Fibroblast of the aortic adventitia (primary cell): ENCODE measurements around the gene MMP13. TPM values are rescaled to one million over a fixed set of nuclear protein-coding genes. Genes with fewer than 3 reads are reported as not detected.

Experiments used
- DNase-seq: peaks from one replicate; pipeline ENCODE4 v3.0.0-alpha.2; 2010; ENCODE audit warnings: low read depth
- H3K4me3 ChIP-seq: 2 replicates; pipeline ENCODE4 v1.5.1; 2011; ENCODE audit warnings: low read depth, mild to moderate bottlenecking, control low read depth, low read length, moderate library complexity
- total RNA-seq: library from RNA; depleted of rRNA; stranded (reverse); fragments of >200 nt; gene quantifications from 2 replicates; pipeline ENCODE4 v1.2.3, GENCODE V29; 2012; ENCODE audit warnings: low replicate concordance
- TF ChIP-seq, protein P1 (sequence below): IDR thresholded peaks from 2 replicates; pipeline ENCODE4 v1.5.1; 2011; ENCODE audit warnings: mild to moderate bottlenecking, low read length, control low read depth, inconsistent platforms; ENCODE audit not compliant: insufficient read depth

Gene MMP13
- total RNA-seq, 1 donor, result not detected

DNA sequence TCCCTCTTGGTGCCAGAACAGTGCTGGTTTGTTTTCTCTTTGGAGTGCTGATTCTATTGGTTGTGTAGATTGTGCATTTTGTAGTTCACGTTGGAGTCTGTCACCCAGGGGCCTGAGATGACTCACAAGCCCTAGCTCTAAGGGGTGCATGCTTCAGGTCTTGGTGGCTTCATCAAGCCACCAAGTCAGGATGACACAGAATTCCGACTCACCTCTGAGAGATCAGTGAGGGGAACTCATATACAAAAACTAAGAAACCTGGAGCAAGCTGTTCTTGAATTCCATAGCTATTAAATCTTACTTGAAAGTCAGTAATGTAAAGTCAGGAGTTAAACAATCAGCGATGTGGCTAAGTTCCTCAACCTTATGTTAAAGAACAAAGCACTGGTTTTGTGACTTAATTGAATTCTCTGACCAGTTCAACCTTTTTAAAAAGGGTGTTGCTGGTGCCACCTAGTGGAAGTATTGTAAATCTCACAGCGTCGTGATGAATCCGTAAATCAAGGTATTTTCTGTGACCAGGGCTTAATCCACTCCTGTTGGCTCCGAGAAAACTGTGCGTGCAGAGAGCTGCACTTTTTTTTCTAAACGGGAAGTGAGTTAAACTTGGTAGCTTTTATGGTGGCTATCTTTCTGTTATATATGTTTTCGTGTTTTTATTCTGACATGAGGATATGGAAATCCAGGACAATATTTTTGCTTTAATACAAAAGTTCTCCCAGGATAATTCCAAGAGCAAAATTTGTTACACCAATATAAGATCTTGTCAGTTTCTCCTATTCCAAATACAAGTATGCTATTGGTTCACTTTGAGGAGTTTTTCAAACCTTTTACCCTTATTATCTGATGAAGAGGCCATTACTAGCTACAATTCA is 14.6 kb downstream of the MMP13 start:
- DNase-seq, result peak; percentile 85
- TF ChIP-seq, protein P1, sequence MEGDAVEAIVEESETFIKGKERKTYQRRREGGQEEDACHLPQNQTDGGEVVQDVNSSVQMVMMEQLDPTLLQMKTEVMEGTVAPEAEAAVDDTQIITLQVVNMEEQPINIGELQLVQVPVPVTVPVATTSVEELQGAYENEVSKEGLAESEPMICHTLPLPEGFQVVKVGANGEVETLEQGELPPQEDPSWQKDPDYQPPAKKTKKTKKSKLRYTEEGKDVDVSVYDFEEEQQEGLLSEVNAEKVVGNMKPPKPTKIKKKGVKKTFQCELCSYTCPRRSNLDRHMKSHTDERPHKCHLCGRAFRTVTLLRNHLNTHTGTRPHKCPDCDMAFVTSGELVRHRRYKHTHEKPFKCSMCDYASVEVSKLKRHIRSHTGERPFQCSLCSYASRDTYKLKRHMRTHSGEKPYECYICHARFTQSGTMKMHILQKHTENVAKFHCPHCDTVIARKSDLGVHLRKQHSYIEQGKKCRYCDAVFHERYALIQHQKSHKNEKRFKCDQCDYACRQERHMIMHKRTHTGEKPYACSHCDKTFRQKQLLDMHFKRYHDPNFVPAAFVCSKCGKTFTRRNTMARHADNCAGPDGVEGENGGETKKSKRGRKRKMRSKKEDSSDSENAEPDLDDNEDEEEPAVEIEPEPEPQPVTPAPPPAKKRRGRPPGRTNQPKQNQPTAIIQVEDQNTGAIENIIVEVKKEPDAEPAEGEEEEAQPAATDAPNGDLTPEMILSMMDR, result peak; percentile 73
- H3K4me3 ChIP-seq, result no peak overlapping the region

DNA sequence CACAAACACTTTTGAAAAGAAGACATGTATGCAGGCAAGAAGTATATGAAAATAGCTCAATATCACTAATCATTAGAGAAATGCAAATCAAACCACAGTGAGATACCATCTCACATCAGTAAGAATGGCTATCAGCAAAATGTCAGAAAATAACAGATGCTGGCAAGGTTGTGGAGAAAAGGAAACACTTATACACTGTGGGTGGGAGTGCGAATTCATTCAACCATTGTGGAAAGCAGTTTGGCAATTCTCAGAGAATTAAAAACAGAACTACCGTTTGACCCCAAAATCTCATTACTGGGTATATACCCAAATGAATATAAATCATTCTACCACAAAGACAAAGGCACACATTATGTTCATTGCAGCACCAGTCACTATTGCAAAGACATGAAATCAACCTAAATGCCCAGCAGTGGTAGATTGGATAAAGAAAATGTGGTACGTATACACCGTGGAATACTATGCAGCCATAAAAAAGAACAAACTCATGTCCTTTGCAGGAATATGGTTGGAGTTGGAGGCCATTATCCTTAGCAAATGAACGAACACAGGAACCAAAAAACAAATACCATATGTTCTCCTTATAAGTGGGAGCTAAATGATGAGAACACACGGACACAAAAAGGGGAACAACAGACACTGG is 18.5 kb downstream of the MMP13 start:
- DNase-seq, result no peak
- no peak overlapping the region for H3K4me3 ChIP-seq
- TF ChIP-seq, protein P1, result no peak

DNA sequence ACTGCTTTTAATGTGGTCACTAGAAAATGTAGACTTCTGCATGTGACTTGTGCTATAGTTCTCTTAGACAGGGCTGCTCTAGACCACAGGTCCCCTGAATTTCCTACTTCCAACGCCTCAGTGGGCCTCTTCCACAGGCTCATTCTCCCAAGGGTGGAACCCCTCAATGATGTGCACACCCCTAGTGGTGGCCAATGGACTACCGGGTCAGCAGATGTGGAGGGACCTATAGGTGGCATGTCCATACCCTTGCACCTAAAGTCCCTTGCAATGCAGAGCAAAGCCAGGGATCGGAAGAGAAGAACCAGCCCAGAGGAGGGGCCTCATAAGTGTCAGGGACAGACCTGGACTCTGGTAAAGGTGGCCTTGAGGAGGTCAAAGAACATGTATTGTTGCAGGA is 20.0 kb downstream of the MMP13 start:
- no peak for DNase-seq
- TF ChIP-seq, protein P1, result peak; percentile 5
- no peak overlapping the region for H3K4me3 ChIP-seq

DNA sequence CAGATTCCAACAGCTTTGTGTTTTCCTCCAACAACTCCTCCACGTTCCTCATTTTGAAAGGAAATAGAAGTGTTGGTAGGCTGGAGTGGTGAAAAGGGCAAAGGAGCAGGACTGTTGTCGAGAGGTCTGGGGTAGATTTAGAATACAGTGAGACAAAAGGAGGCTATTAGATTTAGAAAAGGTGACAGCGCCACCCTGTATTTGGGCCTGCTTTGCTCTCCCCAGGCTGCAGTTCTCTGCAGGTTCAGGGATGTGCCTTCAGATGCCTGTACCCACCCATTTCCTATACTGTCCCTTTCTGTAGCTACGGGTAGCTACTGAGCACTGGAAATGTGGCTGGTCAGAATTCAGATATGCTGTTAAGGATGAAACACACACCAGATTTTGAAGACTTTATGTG is 20.8 kb downstream of the MMP13 start:
- TF ChIP-seq, protein P1, result no peak
- no peak for DNase-seq
- no peak overlapping the region for H3K4me3 ChIP-seq

DNA sequence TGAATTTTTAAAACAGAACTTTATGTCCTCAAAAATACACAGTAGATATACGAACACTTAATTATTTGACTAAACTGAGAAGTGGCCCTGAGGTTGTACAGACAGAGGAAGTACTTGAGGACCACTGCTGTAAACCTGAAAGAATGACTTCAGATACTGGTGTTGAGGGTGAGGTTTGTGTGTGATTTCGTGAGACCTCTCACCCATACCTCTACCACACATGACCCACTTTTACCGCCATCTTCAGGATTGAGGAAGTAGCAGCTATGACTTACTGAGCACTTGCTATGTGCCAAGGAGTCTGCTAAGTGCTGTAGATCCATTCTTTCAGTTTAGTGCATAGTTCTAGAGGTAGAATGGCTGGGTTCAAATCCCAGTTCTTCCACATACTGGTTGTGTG is 21.9 kb downstream of the MMP13 start:
- no peak for DNase-seq
- TF ChIP-seq, protein P1, result no peak
- H3K4me3 ChIP-seq, result no peak overlapping the region

DNA sequence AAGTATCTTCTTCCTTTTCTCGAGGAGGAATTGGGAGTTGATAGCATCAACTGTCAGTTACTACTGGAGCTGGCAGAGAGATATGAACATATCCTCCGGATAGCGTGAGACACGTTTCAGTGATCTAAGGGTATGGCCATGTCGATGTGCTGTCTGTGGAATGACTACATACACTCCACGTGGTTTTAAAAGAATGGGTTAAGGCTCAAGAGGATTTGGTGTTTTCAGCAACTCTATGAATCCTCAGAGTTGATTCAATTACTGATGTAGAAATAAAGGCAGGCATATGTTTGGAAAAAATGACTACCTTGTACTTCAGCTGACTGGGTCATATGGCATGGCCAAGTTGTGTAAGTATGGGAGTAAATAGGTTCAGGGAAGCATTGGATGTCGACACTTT is 22.9 kb downstream of the MMP13 start:
- TF ChIP-seq, protein P1, result no peak
- no peak for DNase-seq

More for the DNA sequence above, 22.9 kb downstream of the MMP13 start:
- no peak overlapping the region for H3K4me3 ChIP-seq
